DND-41 (cell line): ENCODE results near the gene DLX5.

Source experiments
- CTCF ChIP-seq: IDR thresholded peaks from 2 replicates; pipeline ENCODE4 v1.5.1; 2012; ENCODE audit warnings: borderline replicate concordance, low read length, moderate library complexity, mild to moderate bottlenecking; ENCODE audit not compliant: poor library complexity, severe bottlenecking; ENCODE audit errors: extremely low read depth
- EZH2 ChIP-seq: IDR thresholded peaks from 3 replicates; pipeline ENCODE4 v1.6.1; 2012; ENCODE audit warnings: borderline replicate concordance, low read depth, mild to moderate bottlenecking, moderate library complexity, low read length, inconsistent platforms; ENCODE audit not compliant: severe bottlenecking

- TF ChIP-seq CTCF, result no peak
- TF ChIP-seq EZH2, result no peak
Measured at GRCh38 chr7:97012365-97013133, 12.1 kb downstream of the DLX5 start.
